GM12875 (cell line): ENCODE results near the gene OR9A4.
"Not testable (repeated sequence)": the region's sequence is repeated elsewhere in the genome, so short reads cannot be mapped to it uniquely, and the experiment has no call there.

Source experiments
- H3K4me3 ChIP-seq: one replicate; pipeline ENCODE4 v1.5.1; 2011; ENCODE audit warnings: low read depth, low read length, control low read depth
- TF ChIP-seq, protein P1 (sequence below): IDR thresholded peaks from 2 replicates; pipeline ENCODE4 v1.5.1; 2011; ENCODE audit warnings: low read depth, mild to moderate bottlenecking, control low read depth, inconsistent platforms, low read length, moderate library complexity, borderline replicate concordance; ENCODE audit not compliant: insufficient read depth

Gene OR9A4

GRCh38 chr7:141880960-141881359 is 35.2 kb upstream of the OR9A4 start:
- no peak overlapping the region for H3K4me3 ChIP-seq
- TF ChIP-seq, protein P1, sequence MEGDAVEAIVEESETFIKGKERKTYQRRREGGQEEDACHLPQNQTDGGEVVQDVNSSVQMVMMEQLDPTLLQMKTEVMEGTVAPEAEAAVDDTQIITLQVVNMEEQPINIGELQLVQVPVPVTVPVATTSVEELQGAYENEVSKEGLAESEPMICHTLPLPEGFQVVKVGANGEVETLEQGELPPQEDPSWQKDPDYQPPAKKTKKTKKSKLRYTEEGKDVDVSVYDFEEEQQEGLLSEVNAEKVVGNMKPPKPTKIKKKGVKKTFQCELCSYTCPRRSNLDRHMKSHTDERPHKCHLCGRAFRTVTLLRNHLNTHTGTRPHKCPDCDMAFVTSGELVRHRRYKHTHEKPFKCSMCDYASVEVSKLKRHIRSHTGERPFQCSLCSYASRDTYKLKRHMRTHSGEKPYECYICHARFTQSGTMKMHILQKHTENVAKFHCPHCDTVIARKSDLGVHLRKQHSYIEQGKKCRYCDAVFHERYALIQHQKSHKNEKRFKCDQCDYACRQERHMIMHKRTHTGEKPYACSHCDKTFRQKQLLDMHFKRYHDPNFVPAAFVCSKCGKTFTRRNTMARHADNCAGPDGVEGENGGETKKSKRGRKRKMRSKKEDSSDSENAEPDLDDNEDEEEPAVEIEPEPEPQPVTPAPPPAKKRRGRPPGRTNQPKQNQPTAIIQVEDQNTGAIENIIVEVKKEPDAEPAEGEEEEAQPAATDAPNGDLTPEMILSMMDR: no peak

- TF ChIP-seq, protein P1: no peak
- no peak overlapping the region for H3K4me3 ChIP-seq
These were observed 31.5 kb upstream of the OR9A4 start for GRCh38 chr7:141884539-141885225.

DNA sequence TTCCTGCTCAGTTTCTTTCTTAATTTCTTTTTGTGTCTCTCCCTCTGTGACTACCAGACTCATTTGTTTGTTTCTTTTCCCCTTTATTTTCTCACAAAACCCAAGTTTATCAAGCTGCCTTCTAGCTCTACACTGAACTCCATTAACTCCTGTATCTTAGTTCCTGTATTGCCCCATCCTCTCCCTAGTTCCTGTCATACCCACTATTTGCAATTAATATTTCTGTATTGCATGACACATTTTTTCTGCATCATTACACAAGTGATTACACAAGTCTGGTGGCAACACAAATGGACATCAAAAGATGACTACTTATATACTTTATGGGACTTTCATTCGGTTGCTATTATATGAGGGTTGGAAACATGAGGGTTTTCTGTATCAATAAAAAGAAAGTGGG is 26.9 kb upstream of the OR9A4 start:
- TF ChIP-seq, protein P1: no peak
- no peak overlapping the region for H3K4me3 ChIP-seq

GRCh38 chr7:141891336-141891735 is 24.9 kb upstream of the OR9A4 start:
- H3K4me3 ChIP-seq: no peak overlapping the region
- TF ChIP-seq, protein P1: no peak

GRCh38 chr7:141899366-141899765 is 16.8 kb upstream of the OR9A4 start:
- not testable (repeated sequence) for H3K4me3 ChIP-seq

- TF ChIP-seq, protein P1: no peak
These were observed 9.9 kb upstream of the OR9A4 start for GRCh38 chr7:141906285-141906684.

DNA sequence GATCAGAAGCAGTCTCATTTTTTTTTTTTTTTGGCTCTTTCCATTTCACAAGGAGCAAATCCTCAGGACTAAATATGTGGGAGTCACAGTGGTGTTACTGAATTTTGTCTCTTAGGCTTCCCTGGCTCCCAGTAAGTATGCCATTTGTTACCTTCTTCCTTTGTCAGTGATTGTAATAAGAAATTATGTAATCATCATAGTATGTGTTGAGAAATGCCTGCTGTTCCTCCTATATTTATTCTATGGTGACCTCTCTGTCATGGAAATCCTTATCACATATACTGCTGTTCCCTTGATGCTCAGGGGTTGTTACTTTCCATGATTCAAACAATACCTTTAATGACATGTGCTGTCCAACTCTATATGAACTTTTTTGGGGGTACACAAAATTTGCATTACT is 4.8 kb upstream of the OR9A4 start:
- TF ChIP-seq, protein P1: no peak
- no peak overlapping the region for H3K4me3 ChIP-seq

More at GRCh38 chr7:141906285-141906684, 9.9 kb upstream of the OR9A4 start:
- no peak overlapping the region for H3K4me3 ChIP-seq
